A549 treated with Mapracorat at 1 μM for 4 hours (cell line): ENCODE data around the gene TAF5. TPM values are rescaled to one million over a fixed set of nuclear protein-coding genes. Genes with fewer than 3 reads are reported as not detected.

Source experiments
- total RNA-seq: library from RNA; stranded (reverse); fragments of 200-300 nt; extraction: Qiagen RNA extraction; gene quantifications from 5 replicates; pipeline ENCODE4 v1.2.3, GENCODE V29; 2022

TAF5 gene
- 2.7 to 3.4 TPM (median 3.1 TPM) in 5 replicates for total RNA-seq

DNA sequence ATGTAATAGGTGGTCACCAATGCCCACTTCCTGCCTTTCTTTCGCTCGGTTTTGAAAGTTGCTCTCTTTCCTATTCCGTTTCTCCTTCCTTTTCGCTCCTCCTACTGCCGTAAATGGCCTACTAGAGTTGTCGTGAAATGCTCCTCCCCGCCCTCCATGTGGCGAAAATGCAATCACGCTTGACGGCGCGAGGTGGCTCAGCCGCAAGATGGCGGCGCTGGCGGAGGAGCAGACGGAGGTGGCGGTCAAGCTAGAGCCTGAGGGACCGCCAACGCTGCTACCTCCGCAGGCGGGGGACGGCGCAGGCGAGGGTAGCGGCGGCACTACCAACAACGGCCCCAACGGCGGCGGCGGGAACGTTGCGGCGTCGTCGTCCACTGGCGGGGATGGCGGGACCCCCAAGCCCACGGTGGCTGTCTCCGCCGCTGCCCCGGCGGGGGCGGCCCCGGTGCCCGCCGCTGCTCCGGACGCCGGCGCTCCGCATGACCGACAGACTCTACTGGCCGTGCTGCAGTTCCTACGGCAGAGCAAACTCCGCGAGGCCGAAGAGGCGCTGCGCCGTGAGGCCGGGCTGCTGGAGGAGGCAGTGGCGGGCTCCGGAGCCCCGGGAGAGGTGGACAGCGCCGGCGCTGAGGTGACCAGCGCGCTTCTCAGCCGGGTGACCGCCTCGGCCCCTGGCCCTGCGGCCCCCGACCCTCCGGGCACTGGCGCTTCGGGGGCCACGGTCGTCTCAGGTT is at the start of gene TAF5:
Gene TAF5, plus strand, starts transcription at position 195 of the 737 bp plus-strand sequence. Its CDS starts 14 bp downstream, at position 209.

DNA sequence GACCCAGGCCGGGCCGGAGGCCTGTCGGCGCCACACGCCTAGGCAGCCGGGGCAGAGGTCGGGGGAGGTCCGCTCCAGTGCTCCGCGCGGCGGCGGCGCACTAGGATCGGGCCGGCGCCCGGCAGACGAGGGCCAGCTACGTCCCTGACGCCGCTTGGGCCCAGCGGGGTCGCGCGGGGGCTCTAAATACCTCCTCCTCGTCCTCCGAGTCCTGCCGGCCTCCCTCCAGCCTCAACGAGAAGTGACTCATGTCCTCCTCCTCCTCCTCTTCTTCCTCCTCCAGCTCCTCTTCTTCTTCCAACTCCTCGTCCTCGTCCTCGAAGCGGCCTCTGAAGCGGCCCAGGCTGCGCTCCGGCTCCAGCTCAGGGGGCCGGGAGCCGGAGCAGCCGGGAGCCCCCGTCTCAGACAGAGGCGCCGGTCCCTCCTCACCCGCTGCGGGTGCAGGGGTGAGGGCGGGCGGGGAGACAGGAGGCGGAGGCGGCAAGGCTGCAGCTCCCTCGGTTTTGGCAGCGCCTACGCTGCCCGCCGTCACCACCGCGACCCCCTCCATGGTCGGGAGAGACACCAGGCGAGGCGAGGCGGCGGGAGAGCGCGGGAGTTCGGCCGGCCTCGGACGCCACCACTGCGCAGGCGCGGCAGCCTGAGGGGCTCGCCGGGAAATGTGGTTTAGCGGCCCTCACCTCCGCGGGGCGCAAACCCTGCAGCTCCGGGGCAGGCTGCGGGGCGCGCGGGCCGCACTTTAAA is 17.1 kb upstream of the TAF5 start, which contains the start of gene PCGF6:
Gene PCGF6, minus strand, starts transcription at position 624 of the 744 bp plus-strand sequence. Its CDS starts 74 bp downstream, at position 550.

DNA sequence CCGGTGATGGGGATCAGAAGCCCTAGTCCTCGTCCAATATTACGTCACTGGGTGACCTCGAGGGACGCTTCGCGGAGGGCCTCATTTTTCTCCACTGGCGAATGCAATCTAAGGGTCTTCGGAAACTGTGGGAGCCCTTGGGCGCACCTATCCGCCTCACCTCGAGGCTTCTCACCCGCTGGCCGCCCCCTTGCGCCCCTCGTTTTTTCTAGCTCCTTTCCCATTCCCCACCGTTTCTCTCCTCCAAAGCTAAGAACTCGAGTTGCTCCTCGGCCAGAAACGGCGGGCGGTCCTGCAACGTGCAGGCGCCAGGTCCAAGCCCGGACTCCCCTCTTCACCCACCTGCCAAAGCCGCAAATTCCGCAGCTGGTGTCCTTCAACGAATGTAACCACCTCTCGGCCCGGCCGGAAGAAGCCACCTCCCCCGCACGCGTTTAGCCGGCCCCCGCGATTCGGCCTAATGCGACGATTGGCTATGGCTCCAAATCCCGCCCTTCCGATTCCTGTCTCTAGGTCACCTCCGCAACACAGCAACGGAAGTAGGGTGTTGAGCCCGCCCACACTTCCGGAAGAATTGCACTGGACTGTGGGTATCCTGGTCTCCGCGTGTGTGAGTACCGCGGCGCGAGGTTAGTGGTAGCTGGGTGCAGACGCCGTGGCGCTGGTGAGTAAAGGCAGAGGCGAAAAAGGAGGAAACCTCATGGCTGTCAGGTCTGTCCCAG is 28.5 kb downstream of the TAF5 start, which contains the start of the genes ATP5MK and PDCD11:
Gene ATP5MK, minus strand, starts transcription at position 409 of the 722 bp plus-strand sequence. CDS start 4,018 bp downstream, outside the sequence.
Gene PDCD11, plus strand, starts transcription at position 560 of the 722 bp plus-strand sequence. CDS start 1,801 bp downstream, outside the sequence.

Other genes with a start within 250 kb of the TAF5 start
- gene NT5C2, start 174.7 kb upstream of the TAF5 start, total RNA-seq = 67.7 to 76.0 TPM (median 72.3 TPM) in 5 replicates
- gene RPEL1, start 122.1 kb upstream of the TAF5 start, total RNA-seq = 0.07 TPM in 1 of 5 replicates, not detected in the others
- 18.3 to 27.6 TPM (median 21.0 TPM) in 5 replicates for gene INA, start 90.8 kb upstream of the TAF5 start, total RNA-seq
- gene PCGF6, start 16.8 kb upstream of the TAF5 start, total RNA-seq = 11.2 to 11.9 TPM (median 11.5 TPM) in 5 replicates
- 477 to 606 TPM (median 519 TPM) in 5 replicates for gene ATP5MK, start 28.5 kb downstream of the TAF5 start, total RNA-seq
- 30.4 to 42.4 TPM (median 39.2 TPM) in 5 replicates for gene PDCD11, start 28.6 kb downstream of the TAF5 start, total RNA-seq
- gene CALHM2, start 84.4 kb downstream of the TAF5 start, total RNA-seq = 3.1 to 6.6 TPM (median 4.9 TPM) in 5 replicates
- 0.04 TPM in 1 of 5 replicates, not detected in the others for gene CALHM1, start 90.9 kb downstream of the TAF5 start, total RNA-seq
- gene CALHM3, start 111.3 kb downstream of the TAF5 start, total RNA-seq = 0.17 to 0.53 TPM (median 0.30 TPM) in 5 replicates
- 0.52 to 0.87 TPM (median 0.62 TPM) in 5 replicates for gene NEURL1, start 125.7 kb downstream of the TAF5 start, total RNA-seq